NCI-H226 (cell line): ENCODE measurements around the gene MC2R.

Experiments used
- DNase-seq: peaks from one replicate; pipeline ENCODE4 v3.0.0-alpha.2; 2015

MC2R gene

DNA sequence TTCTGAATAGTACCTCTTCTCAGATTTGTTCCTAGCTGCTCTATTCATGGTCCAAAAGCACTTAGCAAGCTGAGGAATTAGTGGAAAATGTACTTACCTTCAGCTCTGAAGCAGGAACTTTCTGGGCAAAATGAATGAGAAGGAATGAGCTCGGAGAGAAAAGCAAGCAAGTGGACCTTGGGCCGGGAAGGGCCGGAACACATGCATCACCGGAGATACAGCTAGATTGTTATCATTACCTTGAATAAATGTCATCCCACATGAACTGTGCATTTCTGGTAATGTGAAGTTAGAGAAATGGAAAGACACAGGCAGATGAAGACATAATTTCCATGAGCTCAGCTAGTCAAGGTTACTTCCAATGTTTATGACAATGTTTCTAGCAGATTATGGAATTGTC is at the start of gene MC2R:
TSS of gene MC2R (minus strand) at position 146 of the 400 bp plus-strand sequence. CDS start 30,018 bp downstream, outside the sequence.
- no peak for DNase-seq

DNA sequence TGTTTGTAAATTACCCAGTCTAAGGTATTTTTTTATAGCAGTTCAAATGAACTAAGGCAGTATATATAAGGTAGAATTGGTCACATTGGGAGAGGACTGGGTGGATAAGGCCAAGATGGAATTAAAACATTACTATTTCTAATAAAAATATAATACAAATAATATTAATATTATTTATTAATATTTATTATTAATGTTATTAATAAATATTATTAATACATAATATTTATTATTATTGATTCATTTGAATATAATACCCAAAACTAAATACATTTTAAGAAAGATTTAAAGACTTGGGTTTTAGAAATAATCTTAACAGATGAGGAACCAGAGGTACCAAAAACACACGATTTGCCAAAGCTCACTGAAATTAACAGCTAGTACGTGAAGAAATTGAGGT is 30.5 kb upstream of the MC2R start:
- no peak for DNase-seq

- DNase-seq = no peak
Observed at GRCh38 chr18:13943338-13943737, 28.0 kb upstream of the MC2R start.

GRCh38 chr18:13940326-13940725 is 25.0 kb upstream of the MC2R start:
- no peak for DNase-seq

DNA sequence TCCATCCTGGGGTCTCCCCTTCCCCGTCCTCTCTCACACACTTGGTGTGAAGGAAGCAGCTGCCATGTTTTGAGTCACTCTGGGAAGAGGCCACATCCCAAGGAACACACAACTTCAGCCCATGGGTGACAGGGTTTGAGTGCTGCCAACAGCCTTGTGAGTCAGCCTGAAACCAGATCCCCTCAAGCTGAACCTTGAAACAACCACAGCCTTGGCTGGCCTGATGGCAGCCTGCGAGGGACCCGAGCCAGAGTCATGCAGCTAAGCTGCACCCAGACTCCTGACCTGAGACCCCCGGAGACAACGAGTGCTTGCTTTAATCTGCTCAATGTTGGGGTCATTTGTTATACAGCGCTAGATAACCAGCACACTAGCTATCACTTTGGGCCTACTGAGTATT is 19.3 kb upstream of the MC2R start:
- no peak for DNase-seq

- DNase-seq = no peak
Observed at GRCh38 chr18:13934058-13934457, 18.7 kb upstream of the MC2R start.

DNA sequence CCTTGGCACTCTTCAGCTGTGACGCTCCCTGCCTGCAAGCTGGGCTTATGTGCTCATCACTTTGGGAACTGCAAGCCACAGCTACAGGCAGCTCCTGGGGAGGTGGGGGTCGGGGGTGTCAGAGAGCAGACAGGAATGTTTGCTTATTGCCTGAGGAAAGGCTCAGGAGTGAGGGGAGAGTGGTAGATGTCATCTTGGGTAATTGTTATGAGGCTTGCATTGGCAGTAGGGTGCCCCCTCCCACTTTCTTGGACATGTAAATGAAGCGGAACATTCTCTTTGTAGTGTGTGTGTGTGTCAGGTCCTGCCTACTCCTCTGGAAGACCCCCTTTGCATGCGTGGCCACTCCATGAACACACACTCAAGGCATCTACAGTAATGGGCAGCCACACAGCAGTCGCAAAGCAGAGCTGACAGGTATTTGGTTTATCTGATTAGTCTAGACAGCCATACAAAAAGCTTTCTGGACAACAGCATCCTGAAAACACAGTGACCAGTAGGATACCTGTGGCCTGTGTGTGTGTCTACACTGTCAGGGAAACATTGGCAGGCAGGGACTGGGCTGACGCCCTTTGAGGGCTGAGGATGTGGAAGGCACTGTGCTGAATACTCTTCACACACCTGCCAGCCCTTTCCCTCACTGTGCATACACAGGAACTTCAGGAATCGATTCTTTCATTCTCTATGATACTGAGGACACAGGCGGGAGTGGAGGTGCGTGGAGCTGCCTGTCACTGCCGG is 17.1 kb upstream of the MC2R start:
- no peak for DNase-seq

GRCh38 chr18:13930964-13931363 is 15.6 kb upstream of the MC2R start:
- no peak for DNase-seq

DNA sequence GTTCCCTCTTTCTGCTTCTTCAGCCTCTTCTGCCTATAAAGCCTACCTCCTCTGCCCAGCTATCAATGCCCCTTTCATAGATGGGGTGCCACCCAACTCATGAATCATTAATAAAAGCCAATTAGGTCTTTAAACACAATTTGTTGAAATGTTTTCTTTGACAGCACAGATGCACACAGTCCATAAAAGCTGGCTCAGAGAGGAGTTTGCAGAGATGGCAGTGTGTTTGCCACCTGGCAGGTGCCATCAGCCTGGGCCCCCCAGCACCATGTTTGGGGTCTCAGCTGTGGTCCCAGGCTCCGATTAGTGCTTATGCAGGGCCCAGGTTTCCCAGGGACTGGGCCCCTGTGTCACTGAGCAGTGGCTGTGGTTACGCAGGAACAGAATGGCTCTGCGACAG is 7.9 kb upstream of the MC2R start:
- no peak for DNase-seq

- no peak for DNase-seq
Observed at GRCh38 chr18:13918898-13919297, 3.6 kb upstream of the MC2R start.

DNA sequence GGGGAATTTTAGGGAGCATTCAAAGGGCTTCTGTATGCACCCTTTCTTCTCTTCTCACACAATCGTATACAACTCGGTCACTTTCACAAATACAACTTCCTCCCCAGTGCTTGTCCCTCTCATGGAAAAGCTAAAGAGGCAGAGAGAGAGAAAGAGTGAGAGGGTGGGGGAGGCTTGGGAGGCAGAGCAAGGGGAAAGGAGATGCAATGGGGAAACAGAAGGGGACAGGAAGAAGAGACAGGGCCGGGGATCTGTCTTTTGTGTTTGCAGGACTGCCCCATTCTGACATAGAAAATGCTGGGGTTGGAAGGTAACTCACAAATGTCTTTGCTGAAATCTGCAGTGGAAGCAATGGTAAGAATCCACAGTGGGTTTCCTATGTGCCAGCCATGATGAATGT is 2.1 kb upstream of the MC2R start:
- no peak for DNase-seq

DNA sequence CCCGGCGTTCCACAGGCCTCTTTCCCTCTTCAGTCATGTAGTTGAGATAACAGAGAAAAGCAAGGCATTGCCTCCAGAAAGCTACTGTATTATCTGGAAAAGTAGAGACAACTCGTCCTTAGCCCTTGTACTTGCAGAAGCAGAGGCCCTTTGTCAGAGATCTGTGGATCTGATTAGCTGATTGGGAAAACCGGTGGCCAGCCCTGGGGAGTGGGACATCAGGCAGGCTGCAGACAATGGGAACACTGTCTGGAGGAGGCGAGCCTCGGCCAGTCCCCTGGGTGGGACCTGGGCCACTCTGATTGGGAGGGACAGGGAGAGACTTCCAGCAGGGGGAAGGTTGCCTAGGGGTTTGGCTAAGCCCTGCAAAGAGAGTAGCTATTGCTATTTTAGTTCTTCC is 1.2 kb upstream of the MC2R start:
- no peak for DNase-seq

DNA sequence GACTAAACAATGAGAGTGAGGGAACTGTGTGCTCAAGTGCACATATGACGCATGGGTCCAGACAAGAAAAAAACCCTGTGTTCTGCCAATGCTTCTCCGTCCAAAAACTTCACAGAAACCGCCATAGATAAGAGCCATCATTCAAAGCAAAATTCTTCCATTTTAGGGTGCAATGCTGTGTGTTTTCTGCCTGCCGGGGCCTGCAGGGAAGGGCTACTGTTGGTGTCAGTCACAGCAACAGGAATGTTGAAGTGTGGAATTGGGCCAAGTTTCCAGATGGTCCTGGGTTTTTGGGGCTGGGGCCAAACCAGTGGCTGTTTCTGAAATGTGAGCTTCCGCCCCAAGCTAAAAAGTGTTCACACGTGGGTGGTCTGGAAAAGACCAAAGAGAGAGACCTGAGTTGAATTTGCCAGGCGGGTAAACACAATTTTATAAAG is 677 bp upstream of the MC2R start:
- DNase-seq = no peak

- DNase-seq = no peak
Observed at GRCh38 chr18:13914756-13915155, 580 bp downstream of the MC2R start.

- DNase-seq = no peak
Observed at GRCh38 chr18:13914170-13914569, 1.2 kb downstream of the MC2R start.

- DNase-seq = no peak
Observed at GRCh38 chr18:13913205-13913604, 2.1 kb downstream of the MC2R start.

DNA sequence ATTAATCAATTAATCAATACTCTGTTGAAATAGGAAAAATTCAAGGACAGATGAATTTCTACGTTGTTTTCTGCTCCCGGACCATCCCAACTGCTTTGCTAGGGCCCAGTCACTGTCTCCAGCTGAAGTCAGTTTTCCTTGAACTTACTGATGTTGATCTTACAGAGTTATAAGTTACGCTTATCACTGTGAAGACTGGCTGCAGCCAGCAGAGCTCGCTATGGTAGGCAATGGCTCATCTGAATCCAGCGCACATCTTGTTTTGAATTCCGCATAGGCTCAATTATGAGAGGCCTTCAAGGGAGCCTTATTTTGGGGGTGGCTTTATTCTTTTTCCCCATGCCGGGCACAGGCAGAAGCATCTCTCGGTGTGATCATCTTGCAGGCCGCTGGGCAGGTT is 2.7 kb downstream of the MC2R start:
- no peak for DNase-seq

GRCh38 chr18:13910986-13911385 is 4.3 kb downstream of the MC2R start:
- no peak for DNase-seq

GRCh38 chr18:13910501-13910900 is 4.8 kb downstream of the MC2R start:
- DNase-seq = no peak

- DNase-seq = no peak
Observed at GRCh38 chr18:13909141-13909940, 6.0 kb downstream of the MC2R start.

DNA sequence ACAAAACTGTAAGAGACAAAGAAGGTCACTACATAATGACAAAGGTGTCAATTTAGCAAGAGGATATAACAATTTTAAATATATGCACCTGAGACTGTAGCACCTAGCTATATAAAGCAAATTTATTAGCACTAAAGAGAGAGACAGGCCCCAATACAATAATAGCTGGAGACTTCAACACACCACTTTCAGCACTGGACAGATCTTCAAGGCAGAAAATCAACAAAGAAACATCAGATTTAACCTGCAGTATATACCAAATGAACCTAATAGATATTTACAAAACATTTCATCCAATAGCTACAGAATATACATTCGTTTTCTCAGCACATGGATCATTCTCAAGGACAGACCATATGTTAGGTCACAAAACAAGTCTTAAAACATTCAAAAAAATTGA is 14.7 kb downstream of the MC2R start:
- no peak for DNase-seq

GRCh38 chr18:13895505-13896033 is 19.8 kb downstream of the MC2R start:
- no peak for DNase-seq

GRCh38 chr18:13894531-13894930 is 20.8 kb downstream of the MC2R start:
- DNase-seq = no peak

GRCh38 chr18:13893418-13893760 is 21.9 kb downstream of the MC2R start:
- DNase-seq = no peak
